HepG2 (cell line): ENCODE results near the gene MYLK. TPM values are rescaled to one million over a fixed set of nuclear protein-coding genes. Genes with fewer than 3 reads are reported as not detected.

Source experiments
- DDIT3 ChIP-seq: sonication (generic); formaldehyde crosslinking; IDR thresholded peaks from 2 replicates; pipeline ENCODE4 v1.4.0; 2020; ENCODE audit warnings: mild to moderate bottlenecking, missing genetic modification reagents
- DPF2 ChIP-seq: sonication (generic); formaldehyde crosslinking; IDR thresholded peaks from 2 replicates; pipeline ENCODE4 v1.4.0; 2020; ENCODE audit warnings: mild to moderate bottlenecking, low read depth, missing genetic modification reagents, borderline replicate concordance
- NFAT5 ChIP-seq: sonication (generic); formaldehyde crosslinking; IDR thresholded peaks from 2 replicates; pipeline ENCODE4 v1.4.0; 2020; ENCODE audit warnings: missing genetic modification reagents
- NFYB ChIP-seq: sonication (generic); formaldehyde crosslinking; IDR thresholded peaks from 2 replicates; pipeline ENCODE4 v1.4.0; 2020; ENCODE audit warnings: missing genetic modification reagents
- POLR2AphosphoS5 ChIP-seq: IDR thresholded peaks from 2 replicates; pipeline ENCODE4 v1.6.1; 2012; ENCODE audit warnings: low read depth, low read length
- SNAPC5 ChIP-seq: sonication (generic); formaldehyde crosslinking; IDR thresholded peaks from 2 replicates; pipeline ENCODE4 v1.8.1; 2023; ENCODE audit warnings: mild to moderate bottlenecking, missing genetic modification reagents, borderline replicate concordance
- TOPORS ChIP-seq: sonication (generic); formaldehyde crosslinking; IDR thresholded peaks from 2 replicates; pipeline ENCODE4 v1.8.0; 2023; ENCODE audit warnings: mild to moderate bottlenecking, missing genetic modification reagents
- ZBTB49 ChIP-seq: sonication (generic); formaldehyde crosslinking; IDR thresholded peaks from 2 replicates; pipeline ENCODE4 v1.4.0; 2020; ENCODE audit warnings: missing genetic modification reagents, borderline replicate concordance
- ZNF318 ChIP-seq: sonication (generic); formaldehyde crosslinking; IDR thresholded peaks from 2 replicates; pipeline ENCODE4 v1.4.0; 2020; ENCODE audit warnings: mild to moderate bottlenecking, missing genetic modification reagents
- ZNF766 ChIP-seq: sonication (generic); formaldehyde crosslinking; IDR thresholded peaks from 2 replicates; pipeline ENCODE4 v1.5.0; 2020; ENCODE audit warnings: missing genetic modification reagents, borderline replicate concordance
- polyA plus RNA-seq, 8 experiments: library from polyadenylated mRNA; depleted of rRNA in 3 of 8; stranded (reverse) in 7 of 8; unstranded in 1 of 8; fragments of >200 nt; fragmentation: Illumina TruSeq in 4 of 8; extraction: Trizol in 4 of 8; gene quantifications; 2 replicates each; pipeline versions ENCODE4 v1.2.1 to v1.2.3, GENCODE V29; 2011 to 2016; ENCODE audit warnings: low read depth in 4 of 8, missing spikeins in 1 of 8, mixed read lengths in 1 of 8; ENCODE audit not compliant: insufficient read depth in 1 of 8
- total RNA-seq, 5 experiments: library from RNA; depleted of rRNA; stranded (reverse); fragments of >200 nt; fragmentation: Illumina TruSeq; extraction: Trizol; gene quantifications; 2 replicates each; pipeline ENCODE4 v1.2.3, GENCODE V29; 2016; ENCODE audit warnings: low read depth in 1 of 5

Gene MYLK
- total and polyA plus RNA-seq, 2 of the 13 experiments (the other 11 are each of a cell fraction or from before 2014, with no cell fraction given) = 10.6 to 34.9 TPM

GRCh38 chr3:123837858-123838257 lies 46.3 kb downstream of the MYLK start (continued):
- TF ChIP-seq ZNF318 (no peak), DPF2 (CRISPR knock-in tag) (no peak), SNAPC5 (CRISPR knock-in tag) (no peak), TOPORS (CRISPR knock-in tag) (no peak), NFAT5 (CRISPR knock-in tag) (no peak), ZBTB49 (no peak), ZNF766 (no peak), NFYB (CRISPR knock-in tag) (no peak), POLR2AphosphoS5 (no peak), DDIT3 (CRISPR knock-in tag) (no peak)
